Psoas muscle (tissue), 8 donors: ENCODE measurements around the gene PRKACB. TPM values are rescaled to one million over a fixed set of nuclear protein-coding genes. Genes with fewer than 3 reads are reported as not detected.

Source experiments
- ATAC-seq, 4 donors: fragments of 200-7000 bp; cut with Tn5 transposase; one replicate each; pipeline ENCODE4 v1.9.1; 2020; ENCODE audit warnings: moderate library complexity in 3 of 4, mild to moderate bottlenecking in 2 of 4
- DNase-seq, 2 donors: peaks; one replicate each; pipeline ENCODE4 v3.0.0-alpha.2; 2020
- H3K27ac ChIP-seq: fragments of 200-600 bp; one replicate; pipeline ENCODE4 v1.8.0; 2022
- H3K27me3 ChIP-seq, 3 donors: fragments of 200-600 bp in 1 of 3; one replicate each; pipeline versions ENCODE4 v1.6.1 to v1.8.0; 2013 to 2022; ENCODE audit warnings: low read length in 2 of 3, mild to moderate bottlenecking in 2 of 3, moderate library complexity in 1 of 3; ENCODE audit not compliant: insufficient read depth in 3 of 3
- H3K36me3 ChIP-seq, 2 donors: fragments of 200-600 bp in 1 of 2; one replicate each; pipeline versions ENCODE4 v1.6.1 to v1.8.0; 2013 to 2022; ENCODE audit warnings: low read depth in 1 of 2, mild to moderate bottlenecking in 1 of 2, moderate library complexity in 1 of 2; ENCODE audit not compliant: insufficient read depth in 1 of 2
- H3K4me1 ChIP-seq: fragments of 200-600 bp; one replicate; pipeline ENCODE4 v1.8.0; 2022
- H3K4me3 ChIP-seq: fragments of 200-600 bp; one replicate; pipeline ENCODE4 v1.8.0; 2022; ENCODE audit warnings: mild to moderate bottlenecking
- H3K9me3 ChIP-seq: fragments of 200-600 bp; one replicate; pipeline ENCODE4 v1.8.0; 2022
- WGBS, 3 donors: extraction: QIAGEN DNeasy Blood & Tissue Kit; methylation state at CpG; one replicate each; pipeline versions ENCODE4 v1.1.6 to v1.1.7; 2013; 5-methylcytosine and 5-hydroxymethylcytosine counted together
- intact Hi-C, 2 donors: fragments of 100-400 bp; cut with DNase I; formaldehyde crosslinking; loops; one replicate each; pipeline versions ENCODE4 v1.11.0 to v1.14.2; 2022
- polyA plus RNA-seq, 3 donors: library from polyadenylated mRNA; stranded (reverse); fragments of 200-250 nt; gene quantifications; one replicate each; pipeline ENCODE4 v1.2.3, GENCODE V29; 2013
- total RNA-seq, 4 donors: library from RNA; stranded (reverse); fragmentation: NEBNext Ultra II Directional in 2 of 4; extraction: Animal tissue kit (Norgen Biotek cat#: 25700) in 2 of 4; gene quantifications; one replicate each; pipeline versions ENCODE4 v1.2.1 to v1.2.4, GENCODE V29; 2021 to 2023
- TF ChIP-seq, protein P1 (sequence below): fragments of 200-600 bp; IDR thresholded peaks from one replicate; pipeline ENCODE4 v1.8.0; 2022; ENCODE audit warnings: antibody characterized with exemption
- donor health status: healthy with polysubstance abuse.
- donor health status: DM: no; HTN: no; CAD: no; lungs with moderate emphysema.
- donor health status: Bipolar disorder and iron deficiency.
- donor health status: healthy.
- donor health status: DM: yes; HTN: yes; CAD: no.
- donor health status: DM: no; HTN: no; CAD: no.
- donor health status: DM: no; HTN: no; CAD: no.
- donor health status: DM: yes; HTN: yes; CAD: no.

The PRKACB gene
- total and polyA plus RNA-seq, 7 donors, result 2.6 to 24.5 (median 4.9) TPM

DNA sequence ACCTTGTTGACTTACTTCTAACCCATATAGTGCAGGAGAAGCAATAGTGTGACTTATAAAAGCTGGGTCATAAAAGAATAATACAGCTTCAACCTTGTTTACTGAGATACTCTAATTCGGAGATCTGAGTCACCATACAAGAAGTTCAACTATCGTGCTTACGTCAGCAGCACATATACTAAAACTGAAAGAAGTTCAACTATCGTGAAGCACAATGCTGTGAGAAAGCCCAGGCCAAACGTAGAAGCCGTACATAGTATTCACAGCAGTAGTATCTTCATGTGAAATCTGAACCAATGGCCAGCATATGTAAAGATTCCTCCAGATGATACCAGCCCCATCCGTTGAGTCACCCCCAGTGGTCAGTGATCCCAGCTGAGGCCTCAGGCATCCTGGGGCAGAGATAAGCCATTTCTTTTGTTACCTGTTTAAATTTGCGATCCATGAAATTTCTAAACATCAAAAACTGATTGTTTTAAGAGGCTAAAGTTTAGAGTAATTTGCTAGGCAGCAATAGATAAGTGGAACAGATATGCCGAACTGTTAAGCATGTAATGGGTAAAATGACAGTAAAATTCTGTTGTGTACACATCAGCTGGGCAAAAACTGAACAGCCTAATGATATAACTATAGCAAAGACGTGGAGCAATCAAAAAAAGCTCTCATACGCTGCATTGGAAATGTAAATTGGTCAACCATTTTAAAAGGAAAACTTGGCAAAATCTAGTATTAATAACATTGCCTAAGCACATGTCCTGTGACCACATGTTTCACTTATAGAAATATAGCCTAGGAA lies 103.6 kb downstream of the PRKACB start:
- H3K27me3 ChIP-seq, result no peaks in the 10 kb centered on the region
- WGBS, 3 donors, result 79 to 88% (median 88%) methylated on average over 11 of the region's 11 CpGs
- H3K9me3 ChIP-seq, result peaks cover 9% of the 10 kb centered on the region
- TF ChIP-seq, protein P1, sequence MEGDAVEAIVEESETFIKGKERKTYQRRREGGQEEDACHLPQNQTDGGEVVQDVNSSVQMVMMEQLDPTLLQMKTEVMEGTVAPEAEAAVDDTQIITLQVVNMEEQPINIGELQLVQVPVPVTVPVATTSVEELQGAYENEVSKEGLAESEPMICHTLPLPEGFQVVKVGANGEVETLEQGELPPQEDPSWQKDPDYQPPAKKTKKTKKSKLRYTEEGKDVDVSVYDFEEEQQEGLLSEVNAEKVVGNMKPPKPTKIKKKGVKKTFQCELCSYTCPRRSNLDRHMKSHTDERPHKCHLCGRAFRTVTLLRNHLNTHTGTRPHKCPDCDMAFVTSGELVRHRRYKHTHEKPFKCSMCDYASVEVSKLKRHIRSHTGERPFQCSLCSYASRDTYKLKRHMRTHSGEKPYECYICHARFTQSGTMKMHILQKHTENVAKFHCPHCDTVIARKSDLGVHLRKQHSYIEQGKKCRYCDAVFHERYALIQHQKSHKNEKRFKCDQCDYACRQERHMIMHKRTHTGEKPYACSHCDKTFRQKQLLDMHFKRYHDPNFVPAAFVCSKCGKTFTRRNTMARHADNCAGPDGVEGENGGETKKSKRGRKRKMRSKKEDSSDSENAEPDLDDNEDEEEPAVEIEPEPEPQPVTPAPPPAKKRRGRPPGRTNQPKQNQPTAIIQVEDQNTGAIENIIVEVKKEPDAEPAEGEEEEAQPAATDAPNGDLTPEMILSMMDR, result no peak
- ATAC-seq, result peak in 2 of 4 donors; percentile 27 to 35
- H3K27ac ChIP-seq, result no peak overlapping the region
- no peaks in the 10 kb centered on the region for H3K36me3 ChIP-seq
- H3K4me3 ChIP-seq, result no peak overlapping the region
- intact Hi-C loops, result no loop called here
- no peak for DNase-seq
- H3K4me1 ChIP-seq, result no peaks in the 10 kb centered on the region

DNA sequence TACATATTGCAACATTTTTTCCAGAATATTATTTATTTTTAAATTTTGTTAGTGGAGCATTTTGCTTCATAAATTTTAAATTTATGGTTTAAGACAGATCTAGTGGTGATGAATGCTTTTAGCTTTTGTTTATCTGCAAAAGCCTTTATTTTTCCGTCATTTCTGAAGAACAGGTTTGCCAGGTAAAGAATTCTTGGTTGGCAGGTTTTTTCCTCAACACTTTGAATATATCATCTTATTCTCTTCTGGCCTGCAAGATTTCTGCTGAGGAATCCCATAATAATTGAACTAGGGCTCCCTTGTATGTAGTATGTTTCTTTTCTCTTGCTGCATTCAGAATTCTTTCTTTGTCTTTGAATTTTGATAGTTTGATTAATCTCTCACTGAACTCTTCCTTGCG lies 106.6 kb downstream of the PRKACB start:
- Histone ChIP-seq H3K36me3 (no peaks in the 10 kb centered on the region), H3K27ac (no peak overlapping the region), H3K27me3 (no peaks in the 10 kb centered on the region), H3K4me1 (peaks cover 8% of the 10 kb centered on the region), H3K4me3 (no peak overlapping the region), H3K9me3 (peaks cover 5% of the 10 kb centered on the region)
- TF ChIP-seq, protein P1, result no peak
- intact Hi-C loops, result no loop called here
- DNase-seq, result no peak
- 96 to 97% (median 96%) methylated on average over 2 of the region's 2 CpGs for WGBS, 3 donors
- no peak for ATAC-seq

DNA sequence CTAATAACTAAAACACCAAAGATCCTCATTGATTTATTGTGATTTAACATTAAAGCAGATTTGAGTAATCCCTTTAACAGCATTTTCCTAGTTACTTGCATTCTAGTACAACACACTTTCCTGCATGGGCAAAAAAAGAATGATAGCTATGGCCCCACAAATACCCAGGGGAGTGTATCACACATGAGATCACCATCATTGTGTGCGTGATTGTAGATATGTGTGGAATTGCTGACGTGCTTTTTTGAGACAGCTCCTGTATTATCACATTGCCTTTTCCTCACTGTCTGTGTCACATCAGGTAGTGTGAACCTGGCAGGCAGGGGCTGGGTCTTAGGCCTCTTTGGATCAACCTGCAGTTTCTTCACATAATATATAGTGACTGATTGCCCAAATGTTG lies 109.0 kb downstream of the PRKACB start:
- WGBS, 3 donors, result 31 to 39% (median 36%) methylated on average over 2 of the region's 2 CpGs
- H3K36me3 ChIP-seq, result no peaks in the 10 kb centered on the region
- TF ChIP-seq, protein P1, result no peak
- no peak overlapping the region for H3K4me3 ChIP-seq
- no peak overlapping the region for H3K27ac ChIP-seq
- peaks cover 8% of the 10 kb centered on the region for H3K4me1 ChIP-seq
- ATAC-seq (peak in 2 of 4 donors; percentile 27 to 28), DNase-seq (no peak)
- peaks cover 5% of the 10 kb centered on the region for H3K9me3 ChIP-seq
- no peaks in the 10 kb centered on the region for H3K27me3 ChIP-seq
- intact Hi-C loops, result no loop called here

DNA sequence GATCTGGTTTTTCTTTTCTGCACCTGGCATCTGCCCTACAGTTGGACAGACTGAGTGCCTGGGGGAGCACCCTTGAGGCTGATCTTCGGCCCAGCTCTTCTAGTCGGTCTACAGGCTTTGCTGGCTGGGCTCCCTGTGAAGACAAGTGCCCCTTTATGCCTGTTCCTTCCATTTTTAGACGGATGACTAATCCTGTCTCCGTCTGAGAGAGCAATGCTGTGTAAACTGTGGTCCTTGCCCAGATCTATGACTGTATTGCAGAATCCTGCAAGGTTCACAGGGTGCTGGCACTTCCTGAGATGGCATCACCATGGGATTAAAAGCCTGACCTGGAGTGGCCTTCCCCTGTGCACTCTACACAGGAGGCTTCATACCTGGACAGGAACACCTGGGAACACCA lies 109.8 kb downstream of the PRKACB start:
- ATAC-seq (peak; percentile 98 to 99 (median 99)), DNase-seq (peak; percentile 34 to 68)
- no peaks in the 10 kb centered on the region for H3K27me3 ChIP-seq
- no peak overlapping the region for H3K4me3 ChIP-seq
- WGBS, 3 donors, result 20 to 32% (median 24%) methylated on average over 4 of the region's 4 CpGs
- intact Hi-C loops, result no loop called here
- TF ChIP-seq, protein P1, result no peak
- H3K4me1 ChIP-seq, result peaks cover 8% of the 10 kb centered on the region
- H3K9me3 ChIP-seq, result peaks cover 5% of the 10 kb centered on the region
- no peak overlapping the region for H3K27ac ChIP-seq
- H3K36me3 ChIP-seq, result no peaks in the 10 kb centered on the region
